ENCODE measurements around the gene CENPP. TPM values are rescaled to one million over a fixed set of nuclear protein-coding genes. Genes with fewer than 3 reads are reported as not detected.

CENPP gene
- total RNA-seq, 2 donors from 2014 or later, result 0.78 to 2.3 TPM

DNA sequence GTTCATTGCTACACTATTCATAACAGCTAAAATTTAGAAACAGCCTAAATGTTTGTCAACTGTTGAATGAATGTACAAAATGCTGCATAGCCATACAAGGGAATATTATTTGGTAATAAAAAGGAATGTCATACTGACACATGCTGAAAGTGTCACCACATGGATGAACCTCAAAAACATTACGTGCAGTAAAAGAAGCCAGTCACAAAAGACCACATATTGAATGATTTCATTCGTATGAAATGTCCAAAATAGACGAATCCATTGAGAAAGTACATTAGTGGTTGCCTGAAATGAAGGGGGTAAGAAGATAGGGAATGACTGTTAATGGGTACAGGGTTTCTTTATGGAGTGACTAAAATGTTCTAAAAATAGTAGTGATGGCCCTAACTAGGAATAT lies 221.6 kb downstream of the CENPP start:
- DNase-seq (no peak), ATAC-seq (no peak)
- H3K36me3 ChIP-seq (replicated peaks in 1 of 2; ENCODE audit: insufficient read depth in 1 of 2, low read depth in 2 of 2), result no peaks in the 10 kb centered on the region
- H3K4me1 ChIP-seq, result no peaks in the 10 kb centered on the region
- H3K27ac ChIP-seq, result no peak overlapping the region
- TF ChIP-seq POLR2A (IDR thresholded peaks at IDR 0.05), result no peak
- TF ChIP-seq, protein P1, sequence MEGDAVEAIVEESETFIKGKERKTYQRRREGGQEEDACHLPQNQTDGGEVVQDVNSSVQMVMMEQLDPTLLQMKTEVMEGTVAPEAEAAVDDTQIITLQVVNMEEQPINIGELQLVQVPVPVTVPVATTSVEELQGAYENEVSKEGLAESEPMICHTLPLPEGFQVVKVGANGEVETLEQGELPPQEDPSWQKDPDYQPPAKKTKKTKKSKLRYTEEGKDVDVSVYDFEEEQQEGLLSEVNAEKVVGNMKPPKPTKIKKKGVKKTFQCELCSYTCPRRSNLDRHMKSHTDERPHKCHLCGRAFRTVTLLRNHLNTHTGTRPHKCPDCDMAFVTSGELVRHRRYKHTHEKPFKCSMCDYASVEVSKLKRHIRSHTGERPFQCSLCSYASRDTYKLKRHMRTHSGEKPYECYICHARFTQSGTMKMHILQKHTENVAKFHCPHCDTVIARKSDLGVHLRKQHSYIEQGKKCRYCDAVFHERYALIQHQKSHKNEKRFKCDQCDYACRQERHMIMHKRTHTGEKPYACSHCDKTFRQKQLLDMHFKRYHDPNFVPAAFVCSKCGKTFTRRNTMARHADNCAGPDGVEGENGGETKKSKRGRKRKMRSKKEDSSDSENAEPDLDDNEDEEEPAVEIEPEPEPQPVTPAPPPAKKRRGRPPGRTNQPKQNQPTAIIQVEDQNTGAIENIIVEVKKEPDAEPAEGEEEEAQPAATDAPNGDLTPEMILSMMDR (IDR thresholded peaks at IDR 0.05), result no peak
- H3K27me3 ChIP-seq, result no peaks in the 10 kb centered on the region
- 78 to 94% methylated on average over 3 of the region's 3 CpGs for WGBS, 2 donors
- H3K9me3 ChIP-seq, result no peaks in the 10 kb centered on the region
- intact Hi-C loops (cut with DNase I), result no loop called here
- no peak overlapping the region for H3K4me3 ChIP-seq

DNA sequence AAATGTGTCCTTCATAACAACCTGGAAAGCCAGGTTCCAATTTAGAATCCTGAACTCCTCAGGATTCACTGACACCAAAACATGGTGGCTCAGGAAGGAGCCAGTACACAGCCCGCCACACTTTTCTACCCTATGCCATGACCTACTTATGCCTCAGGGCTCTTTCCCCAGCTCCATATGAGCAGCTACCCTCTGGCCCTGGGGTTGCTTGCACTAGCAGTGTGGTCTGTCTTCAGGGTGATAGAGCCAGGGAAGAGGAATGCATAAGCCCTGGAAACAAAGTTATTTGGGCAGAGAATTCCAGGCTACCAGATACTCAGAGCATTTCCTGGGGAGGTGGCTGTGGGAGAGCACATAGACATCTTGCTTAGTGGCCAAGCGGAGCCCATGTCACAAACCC lies 225.0 kb downstream of the CENPP start:
- DNase-seq (no peak), ATAC-seq (no peak)
- Histone ChIP-seq H3K4me1 (no peaks in the 10 kb centered on the region), H3K4me3 (no peak overlapping the region), H3K36me3 (replicated peaks in 1 of 2; ENCODE audit: insufficient read depth in 1 of 2, low read depth in 2 of 2) (no peaks in the 10 kb centered on the region), H3K9me3 (no peaks in the 10 kb centered on the region), H3K27ac (no peak overlapping the region), H3K27me3 (no peaks in the 10 kb centered on the region)
- WGBS, 2 donors, result 88 to 100% methylated on average over 2 of the region's 2 CpGs
- TF ChIP-seq POLR2A (IDR thresholded peaks at IDR 0.05), result no peak
- TF ChIP-seq, protein P1 (IDR thresholded peaks at IDR 0.05), result no peak
- intact Hi-C loops (cut with DNase I), result no loop called here

DNA sequence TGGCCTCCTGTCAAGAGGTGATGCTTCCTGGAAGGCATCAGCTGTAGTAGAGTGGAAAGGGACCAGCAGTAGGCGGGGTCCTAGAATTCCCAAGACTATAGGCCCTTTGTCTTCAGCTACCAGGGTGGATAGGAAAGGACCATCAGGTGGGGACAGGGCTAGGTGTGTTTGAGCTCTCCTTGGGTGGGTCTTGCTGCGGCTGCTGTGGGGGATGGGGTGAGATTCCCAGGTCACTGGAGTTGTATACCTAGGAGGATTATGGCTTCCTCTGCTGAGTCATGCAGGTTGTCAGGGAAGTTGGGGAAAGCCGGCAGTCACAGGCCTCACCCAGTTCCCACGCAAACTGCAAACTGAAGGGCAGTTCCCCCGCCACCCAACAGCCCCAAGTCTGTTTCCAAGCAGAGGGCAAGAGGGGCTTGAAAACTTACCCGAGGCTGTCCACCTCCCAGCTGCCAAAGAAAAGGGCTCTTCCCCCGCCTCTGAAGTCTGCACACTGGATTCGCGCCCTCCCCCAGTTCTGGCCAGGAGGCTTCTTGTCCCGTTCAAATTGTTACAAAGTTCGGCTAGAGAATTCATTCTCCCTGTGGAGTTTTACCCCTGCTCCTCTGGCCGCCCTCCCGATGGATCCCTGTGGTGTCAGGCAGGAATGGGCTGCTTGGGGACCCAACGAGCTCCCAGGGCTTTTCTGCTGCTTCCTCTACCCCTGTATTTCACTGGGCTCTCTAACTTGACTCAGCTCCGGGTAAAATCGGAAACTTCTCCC lies 233.0 kb downstream of the CENPP start:
- H3K4me1 ChIP-seq, result no peaks in the 10 kb centered on the region
- no peak for ATAC-seq
- H3K4me3 ChIP-seq, result no peak overlapping the region
- WGBS, 2 donors, result 91 to 93% methylated on average over 16 of the region's 16 CpGs
- intact Hi-C loops (cut with DNase I), result no loop called here
- TF ChIP-seq, protein P1 (IDR thresholded peaks at IDR 0.05), result no peak
- TF ChIP-seq POLR2A (IDR thresholded peaks at IDR 0.05), result no peak
- DNase-seq, result no peak
- H3K27ac ChIP-seq, result no peak overlapping the region
- H3K36me3 ChIP-seq (replicated peaks in 1 of 2; ENCODE audit: insufficient read depth in 1 of 2, low read depth in 2 of 2), result no peaks in the 10 kb centered on the region
- H3K27me3 ChIP-seq, result no peaks in the 10 kb centered on the region
- no peaks in the 10 kb centered on the region for H3K9me3 ChIP-seq

DNA sequence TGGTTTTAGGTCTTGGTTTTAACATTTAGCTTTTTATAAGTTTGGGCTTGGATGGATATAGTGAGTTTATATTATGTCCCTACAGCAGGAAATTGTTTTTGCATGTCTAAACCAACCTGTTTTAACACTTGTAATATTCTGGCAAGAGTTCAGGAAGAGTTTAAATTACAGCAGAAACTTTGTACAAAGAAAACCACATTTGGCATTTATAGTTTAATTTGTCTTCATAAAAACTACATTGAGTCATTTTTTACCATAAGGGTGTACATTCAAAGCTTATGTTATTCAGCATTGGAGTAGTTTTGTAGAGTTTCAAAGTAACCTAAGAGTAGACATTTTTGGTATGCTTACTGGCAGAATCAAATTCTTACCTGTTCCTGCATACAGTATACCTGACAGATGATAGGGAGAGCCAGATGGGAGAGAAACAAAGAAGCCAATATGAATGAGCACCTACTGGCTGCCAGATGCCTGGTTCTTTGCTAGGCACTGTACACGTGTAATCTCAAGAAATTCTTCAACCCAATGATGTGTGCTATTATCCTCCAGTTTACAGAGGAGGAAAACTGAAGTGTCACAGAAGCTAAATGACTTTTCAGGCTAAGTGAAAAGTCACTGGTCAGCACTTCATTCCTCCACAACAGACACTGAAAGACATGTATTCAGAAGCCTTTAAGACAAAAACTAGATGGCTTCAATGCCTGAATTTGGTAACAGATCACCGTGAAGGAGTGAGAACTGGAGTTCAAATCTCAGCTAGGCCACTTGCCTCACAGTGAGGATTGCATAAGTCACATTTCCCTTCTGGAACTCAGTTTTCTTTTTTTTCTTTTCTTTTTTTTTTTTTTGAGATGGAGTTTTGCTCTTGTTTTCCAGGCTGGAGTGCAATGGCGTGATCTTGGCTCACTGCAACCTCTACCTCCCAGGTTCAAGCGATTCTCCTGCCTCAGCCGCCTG lies 235.9 kb downstream of the CENPP start:
- WGBS, 2 donors, result 93 to 96% methylated on average over 5 of the region's 5 CpGs
- no peak overlapping the region for H3K4me3 ChIP-seq
- TF ChIP-seq POLR2A (IDR thresholded peaks at IDR 0.05), result no peak
- TF ChIP-seq, protein P1 (IDR thresholded peaks at IDR 0.05), result no peak
- no peak overlapping the region for H3K27ac ChIP-seq
- no peaks in the 10 kb centered on the region for H3K4me1 ChIP-seq
- no peaks in the 10 kb centered on the region for H3K27me3 ChIP-seq
- intact Hi-C loops (cut with DNase I), result no loop called here
- DNase-seq (no peak), ATAC-seq (no peak)
- H3K36me3 ChIP-seq (replicated peaks in 1 of 2; ENCODE audit: insufficient read depth in 1 of 2, low read depth in 2 of 2), result no peaks in the 10 kb centered on the region
- H3K9me3 ChIP-seq, result no peaks in the 10 kb centered on the region

Measured in body of pancreas (tissue), 4 donors.